Measurements from ENCODE around the gene CD36. TPM values are rescaled to one million over a fixed set of nuclear protein-coding genes. Genes with fewer than 3 reads are reported as not detected.

CD36 gene
- total RNA-seq, 3 donors from 2014 or later (not counting 1 experiment from before 2014, with no cell fraction given): 5.5 to 7.0 (median 6.0) TPM

- 91% methylated on average over 4 of the region's 4 CpGs for WGBS (ENCODE audit: insufficient coverage)
- no peaks in the 10 kb centered on the region for H3K9me3 ChIP-seq (ENCODE audit: control insufficient read depth, insufficient read depth, low read length)
- H3K4me3 ChIP-seq (ENCODE audit: low read length): no peak overlapping the region
- ATAC-seq (no peak), DNase-seq (no peak)
- no peaks in the 10 kb centered on the region for H3K4me1 Mint-ChIP-seq
- H3K27ac ChIP-seq (ENCODE audit: low read length): no peak overlapping the region
- no peaks in the 10 kb centered on the region for H3K36me3 Mint-ChIP-seq
- peaks cover 0 to 3% of the 10 kb centered on the region in 2 donors for H3K9me3 Mint-ChIP-seq
- TF ChIP-seq, protein P1, sequence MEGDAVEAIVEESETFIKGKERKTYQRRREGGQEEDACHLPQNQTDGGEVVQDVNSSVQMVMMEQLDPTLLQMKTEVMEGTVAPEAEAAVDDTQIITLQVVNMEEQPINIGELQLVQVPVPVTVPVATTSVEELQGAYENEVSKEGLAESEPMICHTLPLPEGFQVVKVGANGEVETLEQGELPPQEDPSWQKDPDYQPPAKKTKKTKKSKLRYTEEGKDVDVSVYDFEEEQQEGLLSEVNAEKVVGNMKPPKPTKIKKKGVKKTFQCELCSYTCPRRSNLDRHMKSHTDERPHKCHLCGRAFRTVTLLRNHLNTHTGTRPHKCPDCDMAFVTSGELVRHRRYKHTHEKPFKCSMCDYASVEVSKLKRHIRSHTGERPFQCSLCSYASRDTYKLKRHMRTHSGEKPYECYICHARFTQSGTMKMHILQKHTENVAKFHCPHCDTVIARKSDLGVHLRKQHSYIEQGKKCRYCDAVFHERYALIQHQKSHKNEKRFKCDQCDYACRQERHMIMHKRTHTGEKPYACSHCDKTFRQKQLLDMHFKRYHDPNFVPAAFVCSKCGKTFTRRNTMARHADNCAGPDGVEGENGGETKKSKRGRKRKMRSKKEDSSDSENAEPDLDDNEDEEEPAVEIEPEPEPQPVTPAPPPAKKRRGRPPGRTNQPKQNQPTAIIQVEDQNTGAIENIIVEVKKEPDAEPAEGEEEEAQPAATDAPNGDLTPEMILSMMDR (IDR thresholded peaks at IDR 0.05): no peak
- H3K27me3 ChIP-seq (ENCODE audit: control insufficient read depth, insufficient read depth, low read length): no peaks in the 10 kb centered on the region
- no peaks in the 10 kb centered on the region for H3K27me3 Mint-ChIP-seq (ENCODE audit: low read depth in 2 of 2)
- H3K36me3 ChIP-seq (ENCODE audit: control insufficient read depth, insufficient read depth, low read length): no peaks in the 10 kb centered on the region
- no peak overlapping the region for H3K27ac Mint-ChIP-seq
- no peak overlapping the region for H3K4me3 Mint-ChIP-seq
- intact Hi-C loops (cut with micrococcal nuclease): loop anchor here (5.0 kb wide), 1 partner anchor 773 kb away; no protein-coding TSS in a partner anchor
- no peaks in the 10 kb centered on the region for H3K4me1 ChIP-seq (ENCODE audit: control insufficient read depth, insufficient read depth, low read length)
Observed at GRCh38 chr7:80699721-80700256, 61.3 kb downstream of the CD36 start.

GRCh38 chr7:80703272-80703671 lies 64.8 kb downstream of the CD36 start:
- Mint-ChIP-seq H3K4me3 (no peak overlapping the region), H3K36me3 (no peaks in the 10 kb centered on the region), H3K27me3 (ENCODE audit: low read depth in 2 of 2) (no peaks in the 10 kb centered on the region), H3K9me3 (peaks cover 4 to 11% of the 10 kb centered on the region in 2 donors), H3K27ac (no peak overlapping the region), H3K4me1 (no peaks in the 10 kb centered on the region)
- ATAC-seq: no peak
- Histone ChIP-seq H3K4me1 (ENCODE audit: control insufficient read depth, insufficient read depth, low read length) (no peaks in the 10 kb centered on the region), H3K4me3 (ENCODE audit: low read length) (no peak overlapping the region), H3K9me3 (ENCODE audit: control insufficient read depth, insufficient read depth, low read length) (no peaks in the 10 kb centered on the region), H3K27ac (ENCODE audit: low read length) (no peak overlapping the region), H3K36me3 (ENCODE audit: control insufficient read depth, insufficient read depth, low read length) (no peaks in the 10 kb centered on the region), H3K27me3 (ENCODE audit: control insufficient read depth, insufficient read depth, low read length) (no peaks in the 10 kb centered on the region)
- TF ChIP-seq, protein P1 (IDR thresholded peaks at IDR 0.05): no peak
- WGBS (ENCODE audit: insufficient coverage): 89% methylated on average over 1 of the region's 1 CpG
- intact Hi-C loops (cut with micrococcal nuclease): no loop called here
- no peak for DNase-seq

- 65% methylated on average over 1 of the region's 2 CpGs for WGBS (ENCODE audit: insufficient coverage)
- ATAC-seq (no peak), DNase-seq (no peak)
- Mint-ChIP-seq H3K9me3 (peaks cover 4 to 11% of the 10 kb centered on the region in 2 donors), H3K36me3 (no peaks in the 10 kb centered on the region), H3K4me1 (no peaks in the 10 kb centered on the region), H3K27ac (no peak overlapping the region), H3K4me3 (no peak overlapping the region), H3K27me3 (ENCODE audit: low read depth in 2 of 2) (no peaks in the 10 kb centered on the region)
- Histone ChIP-seq H3K4me3 (ENCODE audit: low read length) (no peak overlapping the region), H3K9me3 (ENCODE audit: control insufficient read depth, insufficient read depth, low read length) (no peaks in the 10 kb centered on the region), H3K27me3 (ENCODE audit: control insufficient read depth, insufficient read depth, low read length) (no peaks in the 10 kb centered on the region), H3K36me3 (ENCODE audit: control insufficient read depth, insufficient read depth, low read length) (no peaks in the 10 kb centered on the region), H3K4me1 (ENCODE audit: control insufficient read depth, insufficient read depth, low read length) (no peaks in the 10 kb centered on the region), H3K27ac (ENCODE audit: low read length) (no peak overlapping the region)
- intact Hi-C loops (cut with micrococcal nuclease): no loop called here
- TF ChIP-seq, protein P1 (IDR thresholded peaks at IDR 0.05): no peak
Observed at GRCh38 chr7:80705130-80705781, 66.8 kb downstream of the CD36 start.

Data from natural killer cell (primary cell).